PC-9 (cell line): Measurements from ENCODE around the gene ING3. TPM values are rescaled to one million over a fixed set of nuclear protein-coding genes. Genes with fewer than 3 reads are reported as not detected.

Experiments used
- BruUV-seq: library from RNA; stranded (reverse); fragments of 400-500 nt; replicated peaks from 2 replicates; lab custom pipeline; 2021; lab: Mats Ljungman, UMichigan
- CTCF ChIA-PET: fragments of 300-600 bp; sonication (Branson Sonifier 250); formaldehyde crosslinking; loops from one replicate; lab custom pipeline; 2022; ENCODE audit warnings: antibody characterized with exemption; lab: Charles Lee
- POLR2A ChIA-PET: fragments of 300-600 bp; sonication (Branson Sonifier 250); formaldehyde crosslinking; loops from one replicate; lab custom pipeline; 2022; ENCODE audit warnings: antibody characterized with exemption; ENCODE audit not compliant: unreplicated experiment; lab: Charles Lee
- DNase-seq, 2 experiments: peaks; one replicate each; pipeline versions ENCODE4 v3.0.0 to v3.0.0-alpha.2; 2015 to 2022; ENCODE audit warnings: mixed read lengths in 1 of 2
- H2AFZ ChIP-seq: fragments of 200-600 bp; sonication (generic); 2 replicates; pipeline ENCODE4 v1.8.1; 2017; ENCODE audit warnings: antibody characterized with exemption
- H3F3A ChIP-seq: fragments of 200-600 bp; sonication (generic); 2 replicates; pipeline ENCODE4 v1.8.1; 2017; ENCODE audit warnings: antibody characterized with exemption, mild to moderate bottlenecking, low read depth; ENCODE audit not compliant: insufficient read depth
- H3K27ac ChIP-seq: fragments of 200-600 bp; sonication (generic); 2 replicates; pipeline ENCODE4 v1.6.1; 2016; ENCODE audit warnings: mixed run types
- H3K27me3 ChIP-seq: fragments of 200-600 bp; sonication (generic); 2 replicates; pipeline ENCODE4 v1.6.1; 2016; ENCODE audit warnings: low read depth, mixed run types; ENCODE audit not compliant: insufficient read depth
- H3K36me3 ChIP-seq: fragments of 200-600 bp; sonication (generic); 2 replicates; pipeline ENCODE4 v1.6.1; 2016; ENCODE audit warnings: low read depth, mixed run types
- H3K4me1 ChIP-seq: fragments of 200-600 bp; sonication (generic); replicated peaks from 2 replicates; pipeline ENCODE4 v1.6.1; 2016; ENCODE audit warnings: mixed run types; ENCODE audit not compliant: insufficient read depth
- H3K4me2 ChIP-seq: fragments of 200-600 bp; sonication (generic); 2 replicates; pipeline ENCODE4 v1.6.1; 2017; ENCODE audit warnings: mixed run types
- H3K4me3 ChIP-seq: fragments of 200-600 bp; sonication (generic); 2 replicates; pipeline ENCODE4 v1.6.1; 2016; ENCODE audit warnings: mixed run types
- H3K79me2 ChIP-seq: fragments of 200-600 bp; sonication (generic); 2 replicates; pipeline ENCODE4 v1.6.1; 2017; ENCODE audit warnings: low read depth, mixed run types
- H3K9me2 ChIP-seq: fragments of 200-600 bp; sonication (generic); 2 replicates; pipeline ENCODE4 v1.8.1; 2017; ENCODE audit warnings: mild to moderate bottlenecking; ENCODE audit not compliant: insufficient read depth
- H3K9me3 ChIP-seq: fragments of 200-600 bp; sonication (generic); 2 replicates; pipeline ENCODE4 v1.8.1; 2016; ENCODE audit warnings: low read depth; ENCODE audit not compliant: insufficient read depth
- H4K20me1 ChIP-seq: fragments of 200-600 bp; sonication (generic); 2 replicates; pipeline ENCODE4 v1.8.1; 2017; ENCODE audit not compliant: insufficient read depth
- EZH2 ChIP-seq: fragments of 200-600 bp; sonication (generic); IDR thresholded peaks from 2 replicates; pipeline ENCODE4 v1.8.0; 2017; ENCODE audit warnings: antibody characterized with exemption, low read depth
- intact Hi-C: fragments of 100-400 bp; cut with micrococcal nuclease; formaldehyde crosslinking; loops from one replicate; pipeline ENCODE4 v1.10.0; 2022; ENCODE audit not compliant: unreplicated experiment
- total RNA-seq: library from RNA; stranded (reverse); gene quantifications from 2 replicates; pipeline ENCODE4 v1.2.3, GENCODE V29; 2021
- TF ChIP-seq, protein P1 (sequence below): fragments of 200-600 bp; sonication (generic); conservative IDR thresholded peaks from 2 replicates; pipeline ENCODE4 v1.6.1; 2017; ENCODE audit warnings: mixed run types, antibody characterized with exemption, mild to moderate bottlenecking, moderate library complexity

ING3 gene
- total RNA-seq, 1 experiment from 2014 or later = 16.4 TPM

DNA sequence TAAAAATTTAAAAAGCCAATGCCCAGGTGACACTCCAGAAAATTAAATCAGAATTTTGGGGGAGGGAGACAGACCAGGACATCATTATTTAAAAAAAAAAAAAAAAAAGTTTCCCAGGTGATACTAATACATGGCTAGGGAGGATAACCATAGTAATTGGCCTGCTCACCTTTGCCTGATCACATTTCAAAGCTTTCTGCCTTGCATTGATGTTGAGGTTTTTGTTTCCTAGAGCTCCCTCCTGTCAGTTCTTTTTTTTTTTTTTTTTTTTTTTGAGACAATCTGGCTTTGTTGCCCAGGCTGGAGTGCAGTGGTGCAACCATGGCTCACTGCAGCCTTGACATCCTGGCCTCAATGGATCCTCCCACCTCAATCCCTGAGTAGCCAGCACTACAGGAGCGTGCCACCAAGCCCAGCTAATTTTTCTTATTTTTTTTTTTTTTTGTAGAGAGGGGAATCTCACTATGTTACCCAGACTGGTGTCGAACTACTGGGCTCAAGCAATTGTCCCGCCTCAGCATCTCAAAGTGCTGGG lies 76.1 kb downstream of the ING3 start:
- Histone ChIP-seq H4K20me1 (no peaks in the 10 kb centered on the region), H3F3A (no peaks in the 10 kb centered on the region), H3K36me3 (no peaks in the 10 kb centered on the region), H3K27ac (no peak overlapping the region), H3K9me3 (no peaks in the 10 kb centered on the region), H2AFZ (no peak overlapping the region), H3K4me1 (no peaks in the 10 kb centered on the region), H3K79me2 (no peaks in the 10 kb centered on the region), H3K9me2 (no peaks in the 10 kb centered on the region), H3K4me2 (no peak overlapping the region), H3K27me3 (no peaks in the 10 kb centered on the region), H3K4me3 (no peak overlapping the region)
- no peak for TF ChIP-seq EZH2
- TF ChIP-seq, protein P1, sequence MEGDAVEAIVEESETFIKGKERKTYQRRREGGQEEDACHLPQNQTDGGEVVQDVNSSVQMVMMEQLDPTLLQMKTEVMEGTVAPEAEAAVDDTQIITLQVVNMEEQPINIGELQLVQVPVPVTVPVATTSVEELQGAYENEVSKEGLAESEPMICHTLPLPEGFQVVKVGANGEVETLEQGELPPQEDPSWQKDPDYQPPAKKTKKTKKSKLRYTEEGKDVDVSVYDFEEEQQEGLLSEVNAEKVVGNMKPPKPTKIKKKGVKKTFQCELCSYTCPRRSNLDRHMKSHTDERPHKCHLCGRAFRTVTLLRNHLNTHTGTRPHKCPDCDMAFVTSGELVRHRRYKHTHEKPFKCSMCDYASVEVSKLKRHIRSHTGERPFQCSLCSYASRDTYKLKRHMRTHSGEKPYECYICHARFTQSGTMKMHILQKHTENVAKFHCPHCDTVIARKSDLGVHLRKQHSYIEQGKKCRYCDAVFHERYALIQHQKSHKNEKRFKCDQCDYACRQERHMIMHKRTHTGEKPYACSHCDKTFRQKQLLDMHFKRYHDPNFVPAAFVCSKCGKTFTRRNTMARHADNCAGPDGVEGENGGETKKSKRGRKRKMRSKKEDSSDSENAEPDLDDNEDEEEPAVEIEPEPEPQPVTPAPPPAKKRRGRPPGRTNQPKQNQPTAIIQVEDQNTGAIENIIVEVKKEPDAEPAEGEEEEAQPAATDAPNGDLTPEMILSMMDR = no peak
- ChIA-PET POLR2A (no interaction called here), CTCF (no interaction called here)
- intact Hi-C loops = no loop called here
- no peak for DNase-seq
- no TSS peak for BruUV-seq

Other genes with a start within 250 kb of the ING3 start
- 5.8 and 6.1 TPM in 2 replicates for gene TSPAN12, start 92.6 kb upstream of the ING3 start, total RNA-seq
- gene CPED1, start 37.9 kb downstream of the ING3 start, total RNA-seq = 1.2 and 2.4 TPM in 2 replicates